Left hindlimb (tissue), 1 donor: ENCODE measurements around the gene NOM1.

ENCODE experiments used
- DNase-seq: peaks from one replicate; pipeline ENCODE4 v3.0.0-alpha.2; 2018

The NOM1 gene

GRCh38 chr7:156985101-156985992 lies 35.8 kb downstream of the NOM1 start:
- no peak for DNase-seq

GRCh38 chr7:156986378-156986777 lies 36.9 kb downstream of the NOM1 start:
- DNase-seq, result no peak

GRCh38 chr7:156988343-156989185 lies 39.1 kb downstream of the NOM1 start:
- no peak for DNase-seq

- DNase-seq, result no peak
Observed at GRCh38 chr7:156989766-156990535, 40.4 kb downstream of the NOM1 start.

- no peak for DNase-seq
Observed at GRCh38 chr7:156993021-156993924, 43.8 kb downstream of the NOM1 start.

- DNase-seq, result no peak
Observed at GRCh38 chr7:156993925-156994235, 44.4 kb downstream of the NOM1 start.

GRCh38 chr7:156994417-156994816 lies 44.9 kb downstream of the NOM1 start:
- no peak for DNase-seq

GRCh38 chr7:156998988-156999957 lies 49.8 kb downstream of the NOM1 start:
- no peak for DNase-seq

GRCh38 chr7:156999958-157000726 lies 50.6 kb downstream of the NOM1 start:
- no peak for DNase-seq

GRCh38 chr7:157000741-157001653 lies 51.5 kb downstream of the NOM1 start:
- DNase-seq, result no peak

GRCh38 chr7:157001920-157002818 lies 52.7 kb downstream of the NOM1 start:
- DNase-seq, result no peak

GRCh38 chr7:157002819-157003421 lies 53.4 kb downstream of the NOM1 start:
- DNase-seq, result no peak

- DNase-seq, result no peak
Observed at GRCh38 chr7:157003445-157003755, 53.9 kb downstream of the NOM1 start.

- no peak for DNase-seq
Observed at GRCh38 chr7:157003756-157004520, 54.4 kb downstream of the NOM1 start.

- DNase-seq, result no peak
Observed at GRCh38 chr7:157004521-157005455, 55.3 kb downstream of the NOM1 start.
